ENCODE data around the gene LZTFL1. TPM values are rescaled to one million over a fixed set of nuclear protein-coding genes. Genes with fewer than 3 reads are reported as not detected.

Gene LZTFL1
- total and polyA plus RNA-seq, 2 donors (not counting 1 experiment from before 2014, with no cell fraction given): 12.4 to 28.0 TPM

- Histone ChIP-seq H3K4me2 (ENCODE audit: extremely low read depth, insufficient read depth, low read length) (no peak overlapping the region), H4K20me1 (ENCODE audit: control insufficient read depth, extremely low read depth, insufficient read depth, low read length) (no peaks in the 10 kb centered on the region), H2AFZ (ENCODE audit: low read length) (no peak overlapping the region), H3K9ac (ENCODE audit: insufficient read depth, low read length) (no peak overlapping the region), H3K4me3 (replicated peaks in 1 of 4; ENCODE audit: control extremely low read depth in 1 of 4, insufficient read depth in 1 of 4, low read depth in 3 of 4, low read length in 4 of 4) (no peak overlapping the region), H3K27me3 (ENCODE audit: control insufficient read depth, insufficient read depth, low read length) (peaks cover 18% of the 10 kb centered on the region), H3K27ac (ENCODE audit: insufficient read depth, low read length) (no peak overlapping the region), H3K36me3 (ENCODE audit: control insufficient read depth, insufficient read depth, low read length) (no peaks in the 10 kb centered on the region), H3K4me1 (ENCODE audit: control insufficient read depth, extremely low read depth, insufficient read depth, low read length) (no peaks in the 10 kb centered on the region), H3K9me3 (ENCODE audit: control insufficient read depth, insufficient read depth, low read depth, low read length) (no peaks in the 10 kb centered on the region), H3K79me2 (ENCODE audit: control insufficient read depth, insufficient read depth, low read length) (no peaks in the 10 kb centered on the region)
- DNase-seq (ENCODE audit: low read depth in 2 of 2): no peak
- no peak for TF ChIP-seq CTCF (conservative IDR thresholded peaks at IDR 0.05 in 1 of 2, IDR thresholded peaks at IDR 0.05 in 1 of 2; ENCODE audit: low read depth in 1 of 2, low read length in 2 of 2)
- no peak for TF ChIP-seq EZH2 (IDR thresholded peaks at IDR 0.05; ENCODE audit: low read length, missing control alignments)
These were observed 28.2 kb upstream of the LZTFL1 start for GRCh38 chr3:45870099-45870498.

- H3K27me3 ChIP-seq (ENCODE audit: control insufficient read depth, insufficient read depth, low read length): peaks cover 20% of the 10 kb centered on the region
- H3K27ac ChIP-seq (ENCODE audit: insufficient read depth, low read length): no peak overlapping the region
- H3K79me2 ChIP-seq (ENCODE audit: control insufficient read depth, insufficient read depth, low read length): no peaks in the 10 kb centered on the region
- H3K4me2 ChIP-seq (ENCODE audit: extremely low read depth, insufficient read depth, low read length): no peak overlapping the region
- no peaks in the 10 kb centered on the region for H3K4me1 ChIP-seq (ENCODE audit: control insufficient read depth, extremely low read depth, insufficient read depth, low read length)
- no peak for DNase-seq (ENCODE audit: low read depth in 2 of 2)
- H4K20me1 ChIP-seq (ENCODE audit: control insufficient read depth, extremely low read depth, insufficient read depth, low read length): no peaks in the 10 kb centered on the region
- no peaks in the 10 kb centered on the region for H3K36me3 ChIP-seq (ENCODE audit: control insufficient read depth, insufficient read depth, low read length)
- H3K9ac ChIP-seq (ENCODE audit: insufficient read depth, low read length): no peak overlapping the region
- H3K9me3 ChIP-seq (ENCODE audit: control insufficient read depth, insufficient read depth, low read depth, low read length): no peaks in the 10 kb centered on the region
- TF ChIP-seq EZH2 (IDR thresholded peaks at IDR 0.05; ENCODE audit: low read length, missing control alignments) (no peak), CTCF (conservative IDR thresholded peaks at IDR 0.05 in 1 of 2, IDR thresholded peaks at IDR 0.05 in 1 of 2; ENCODE audit: low read depth in 1 of 2, low read length in 2 of 2) (no peak)
- H3K4me3 ChIP-seq (replicated peaks in 1 of 4; ENCODE audit: control extremely low read depth in 1 of 4, insufficient read depth in 1 of 4, low read depth in 3 of 4, low read length in 4 of 4): no peak overlapping the region
- H2AFZ ChIP-seq (ENCODE audit: low read length): no peak overlapping the region
These were observed 27.7 kb upstream of the LZTFL1 start for GRCh38 chr3:45869638-45870037.

GRCh38 chr3:45868650-45869049 is 26.7 kb upstream of the LZTFL1 start:
- no peak for DNase-seq (ENCODE audit: low read depth in 2 of 2)
- Histone ChIP-seq H3K27me3 (ENCODE audit: control insufficient read depth, insufficient read depth, low read length) (peaks cover 21% of the 10 kb centered on the region), H3K4me2 (ENCODE audit: extremely low read depth, insufficient read depth, low read length) (no peak overlapping the region), H3K4me1 (ENCODE audit: control insufficient read depth, extremely low read depth, insufficient read depth, low read length) (no peaks in the 10 kb centered on the region), H3K27ac (ENCODE audit: insufficient read depth, low read length) (no peak overlapping the region), H2AFZ (ENCODE audit: low read length) (no peak overlapping the region), H3K9ac (ENCODE audit: insufficient read depth, low read length) (no peak overlapping the region), H3K4me3 (replicated peaks in 1 of 4; ENCODE audit: control extremely low read depth in 1 of 4, insufficient read depth in 1 of 4, low read depth in 3 of 4, low read length in 4 of 4) (no peak overlapping the region), H3K36me3 (ENCODE audit: control insufficient read depth, insufficient read depth, low read length) (no peaks in the 10 kb centered on the region), H4K20me1 (ENCODE audit: control insufficient read depth, extremely low read depth, insufficient read depth, low read length) (no peaks in the 10 kb centered on the region), H3K9me3 (ENCODE audit: control insufficient read depth, insufficient read depth, low read depth, low read length) (no peaks in the 10 kb centered on the region), H3K79me2 (ENCODE audit: control insufficient read depth, insufficient read depth, low read length) (no peaks in the 10 kb centered on the region)
- TF ChIP-seq CTCF (conservative IDR thresholded peaks at IDR 0.05 in 1 of 2, IDR thresholded peaks at IDR 0.05 in 1 of 2; ENCODE audit: low read depth in 1 of 2, low read length in 2 of 2) (no peak), EZH2 (IDR thresholded peaks at IDR 0.05; ENCODE audit: low read length, missing control alignments) (no peak)

All from fibroblast of lung (primary cell).